Measurements from ENCODE around the gene GTF3C1. TPM values are rescaled to one million over a fixed set of nuclear protein-coding genes. Genes with fewer than 3 reads are reported as not detected.
A peak's percentile ranks its signal among the peaks of the same experiment; 100 is the strongest.

GTF3C1 gene
- total RNA-seq, 3 donors from 2014 or later: 56.6 to 68.1 (median 58.9) TPM

DNA sequence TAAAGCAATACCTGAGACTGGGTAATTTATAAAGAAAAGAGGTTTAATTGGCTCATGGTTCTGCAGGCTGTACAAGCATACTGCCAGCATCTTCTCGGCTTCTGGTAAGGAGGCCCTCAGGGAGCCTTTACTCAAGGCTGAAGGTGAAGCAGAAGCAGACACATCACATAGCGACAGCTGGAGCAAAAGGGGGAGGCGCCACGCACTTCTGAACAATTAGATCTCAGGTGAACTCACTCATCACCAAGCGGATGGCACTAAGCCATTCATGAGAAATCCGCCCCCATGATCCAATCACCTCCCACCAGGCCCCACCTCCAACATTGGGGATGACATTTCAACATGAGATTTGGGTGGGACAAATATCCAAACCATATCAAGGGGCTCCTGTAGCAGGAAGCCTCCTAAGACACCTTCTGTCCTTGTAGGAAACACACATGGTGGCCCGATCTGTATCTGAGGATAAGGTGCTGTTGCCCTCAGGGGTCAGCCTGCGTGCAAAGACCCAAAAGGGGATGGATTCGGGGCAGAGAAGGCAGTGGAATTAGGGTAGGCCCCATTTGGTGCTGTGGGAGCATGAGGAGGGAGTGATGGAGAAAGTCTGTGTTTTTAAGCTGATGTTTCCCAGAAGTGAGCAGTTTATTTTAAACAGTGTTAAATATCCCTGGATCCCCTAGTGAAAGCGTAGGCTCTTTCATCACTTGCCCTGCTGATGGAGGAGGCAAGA lies 124.8 kb downstream of the GTF3C1 start:
- peak; percentile 4 for DNase-seq
- no peaks in the 10 kb centered on the region for H3K27me3 Mint-ChIP-seq (ENCODE audit: low read depth)
- peaks cover 61% of the 10 kb centered on the region for H3K36me3 Mint-ChIP-seq (ENCODE audit: insufficient read depth)
- H3K9me3 Mint-ChIP-seq: peaks cover 15% of the 10 kb centered on the region
- H3K4me1 Mint-ChIP-seq (ENCODE audit: low read depth): peaks cover 56% of the 10 kb centered on the region
- no peak for ATAC-seq
- no peak overlapping the region for H3K4me3 Mint-ChIP-seq

DNA sequence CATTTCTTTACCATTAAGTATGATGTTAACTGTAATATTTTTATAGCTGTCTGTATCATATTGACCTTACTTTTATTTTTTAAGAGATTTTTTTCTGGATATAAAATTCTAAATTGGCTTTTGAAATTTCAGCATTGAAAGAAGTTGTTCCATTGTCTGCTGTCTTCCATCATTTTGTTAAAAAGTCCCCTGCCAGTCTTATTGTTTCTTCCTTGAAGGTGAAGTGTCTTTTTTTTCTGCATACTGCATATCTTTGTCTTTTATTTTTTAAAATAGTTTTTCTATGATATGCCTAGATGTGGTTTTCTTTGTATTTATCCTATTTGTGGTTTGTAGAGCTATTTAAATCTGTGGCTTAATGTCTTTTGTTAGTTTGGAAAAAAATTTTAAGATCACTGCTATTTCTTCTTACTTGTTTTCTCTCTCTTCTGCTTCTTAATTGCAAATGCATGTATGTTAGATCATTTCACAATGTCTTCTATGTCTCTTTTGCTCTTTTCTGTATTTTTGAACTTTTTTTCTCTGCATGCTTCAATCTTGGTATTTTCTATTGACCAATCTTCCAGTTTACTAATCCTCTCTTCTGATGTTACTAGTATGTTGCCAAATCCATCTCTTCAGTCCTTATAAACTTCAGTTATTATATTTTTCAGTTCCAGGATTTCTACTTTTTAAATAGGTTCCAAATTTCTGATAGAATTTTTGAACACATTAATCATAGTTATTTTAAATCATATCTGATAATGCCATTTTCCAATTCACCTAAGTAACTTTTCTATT lies 127.6 kb downstream of the GTF3C1 start:
- Mint-ChIP-seq H3K4me3 (no peak overlapping the region), H3K36me3 (ENCODE audit: insufficient read depth) (peaks cover 61% of the 10 kb centered on the region), H3K9me3 (peaks cover 15% of the 10 kb centered on the region), H3K27me3 (ENCODE audit: low read depth) (no peaks in the 10 kb centered on the region), H3K4me1 (ENCODE audit: low read depth) (peaks cover 46% of the 10 kb centered on the region)
- DNase-seq: no peak
- no peak for ATAC-seq

- Mint-ChIP-seq H3K9me3 (peaks cover 25% of the 10 kb centered on the region), H3K27me3 (ENCODE audit: low read depth) (no peaks in the 10 kb centered on the region), H3K4me1 (ENCODE audit: low read depth) (peaks cover 48% of the 10 kb centered on the region), H3K4me3 (no peak overlapping the region), H3K36me3 (ENCODE audit: insufficient read depth) (peaks cover 59% of the 10 kb centered on the region)
- ATAC-seq (peak; percentile 81 to 88), DNase-seq (no peak)
These were observed 132.6 kb downstream of the GTF3C1 start for GRCh38 chr16:27417047-27417671.

DNA sequence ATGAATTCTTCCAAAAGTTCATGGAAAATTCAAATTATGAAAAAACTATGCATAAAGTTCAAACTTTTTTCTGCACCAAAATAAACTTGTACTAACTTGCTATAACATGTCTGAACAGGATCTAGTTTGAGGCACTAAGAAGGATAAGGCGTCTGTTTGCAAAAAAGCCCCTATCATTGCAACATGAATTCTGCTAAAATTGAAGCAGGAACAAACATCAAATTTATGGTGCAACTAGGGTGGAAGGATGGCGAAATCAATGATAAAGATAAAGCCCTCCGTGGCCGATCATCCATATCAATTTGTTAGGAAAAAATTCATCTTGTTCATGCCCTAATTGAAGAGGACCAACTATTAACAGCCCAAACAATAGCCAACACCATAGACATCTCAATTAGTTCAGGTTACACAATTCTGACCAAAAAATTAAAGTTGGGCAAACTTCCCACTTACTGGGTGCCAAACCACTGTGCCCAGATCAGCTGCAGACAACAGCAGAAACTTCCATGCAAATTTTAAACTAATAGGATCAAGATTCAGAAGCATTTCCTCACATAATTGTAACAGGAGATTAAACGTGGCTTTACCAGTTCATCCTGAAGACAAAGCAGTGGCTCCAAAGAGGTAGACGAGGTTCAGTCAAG lies 134.8 kb downstream of the GTF3C1 start:
- peaks cover 58% of the 10 kb centered on the region for H3K36me3 Mint-ChIP-seq (ENCODE audit: insufficient read depth)
- peaks cover 18% of the 10 kb centered on the region for H3K9me3 Mint-ChIP-seq
- DNase-seq (no peak), ATAC-seq (no peak)
- peaks cover 63% of the 10 kb centered on the region for H3K4me1 Mint-ChIP-seq (ENCODE audit: low read depth)
- no peak overlapping the region for H3K4me3 Mint-ChIP-seq
- H3K27me3 Mint-ChIP-seq (ENCODE audit: low read depth): no peaks in the 10 kb centered on the region

DNA sequence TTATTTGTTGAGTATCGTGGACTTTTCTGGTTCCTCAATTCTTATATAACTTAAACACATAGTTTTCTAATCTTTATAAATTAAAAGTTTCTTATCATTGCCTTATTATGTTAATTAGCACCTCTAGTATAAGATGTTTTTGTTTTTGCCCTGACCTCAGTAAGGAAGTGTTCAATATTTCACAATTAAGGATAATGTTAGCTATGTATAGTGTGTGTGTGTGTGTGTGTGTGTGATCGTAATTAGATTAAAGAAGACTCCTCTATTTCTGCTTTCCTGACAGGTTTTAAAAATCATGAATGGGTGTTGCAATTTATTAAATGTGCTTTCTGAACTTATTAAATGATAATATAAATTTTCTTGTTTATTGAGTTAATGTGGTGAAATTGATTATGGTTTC lies 135.8 kb downstream of the GTF3C1 start:
- DNase-seq (no peak), ATAC-seq (no peak)
- peaks cover 70% of the 10 kb centered on the region for H3K4me1 Mint-ChIP-seq (ENCODE audit: low read depth)
- H3K27me3 Mint-ChIP-seq (ENCODE audit: low read depth): no peaks in the 10 kb centered on the region
- peaks cover 56% of the 10 kb centered on the region for H3K36me3 Mint-ChIP-seq (ENCODE audit: insufficient read depth)
- peaks cover 18% of the 10 kb centered on the region for H3K9me3 Mint-ChIP-seq
- H3K4me3 Mint-ChIP-seq: peak overlapping the region; percentile 9

GRCh38 chr16:27410761-27411160 lies 139.0 kb downstream of the GTF3C1 start:
- Mint-ChIP-seq H3K4me1 (ENCODE audit: low read depth) (peaks cover 87% of the 10 kb centered on the region), H3K27me3 (ENCODE audit: low read depth) (no peaks in the 10 kb centered on the region), H3K36me3 (ENCODE audit: insufficient read depth) (peaks cover 64% of the 10 kb centered on the region), H3K9me3 (peaks cover 14% of the 10 kb centered on the region), H3K4me3 (peak overlapping the region; percentile 44)
- no peak for DNase-seq
- no peak for ATAC-seq

Other genes with a start within 250 kb of the GTF3C1 start
- gene IL4R, start 235.9 kb downstream of the GTF3C1 start, total RNA-seq: 100 to 1,000 TPM; 110 to 143 (median 140) TPM
- gene IL21R, start 147.7 kb downstream of the GTF3C1 start, total RNA-seq: 10 to 100 TPM; 90.7 to 94.9 (median 91.4) TPM
- gene KATNIP, start 231 bp upstream of the GTF3C1 start, total RNA-seq: 10 to 100 TPM; 10.7 to 13.5 (median 11.7) TPM